Measurements from ENCODE around the gene IRGC.

The IRGC gene

GRCh38 chr19:43721469-43722048, 5.7 kb downstream of the IRGC start:
- in situ Hi-C loops (cut with MboI; ENCODE audit: low sequenced_read_pairs): no loop called here

DNA sequence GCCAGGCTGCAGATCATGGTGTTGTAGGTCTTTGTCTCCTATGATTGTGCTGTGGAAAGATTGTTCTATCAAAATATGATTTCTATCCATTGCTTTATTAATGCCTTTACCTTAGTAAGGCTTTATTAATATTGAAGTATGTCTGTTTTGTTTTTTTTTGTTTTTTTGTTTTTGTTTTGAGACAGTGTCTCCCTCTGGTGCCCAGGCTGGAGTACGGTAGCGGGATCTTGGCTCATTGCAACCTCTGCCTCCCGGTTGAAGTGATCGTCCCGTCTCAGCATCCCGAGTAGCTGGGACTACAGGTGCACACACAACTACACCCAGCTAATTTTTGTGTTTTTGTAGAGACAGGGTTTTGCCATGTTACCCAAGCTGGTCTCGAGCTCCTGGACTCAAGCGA, 7.7 kb downstream of the IRGC start:
- in situ Hi-C loops (cut with MboI; ENCODE audit: low sequenced_read_pairs): no loop called here

DNA sequence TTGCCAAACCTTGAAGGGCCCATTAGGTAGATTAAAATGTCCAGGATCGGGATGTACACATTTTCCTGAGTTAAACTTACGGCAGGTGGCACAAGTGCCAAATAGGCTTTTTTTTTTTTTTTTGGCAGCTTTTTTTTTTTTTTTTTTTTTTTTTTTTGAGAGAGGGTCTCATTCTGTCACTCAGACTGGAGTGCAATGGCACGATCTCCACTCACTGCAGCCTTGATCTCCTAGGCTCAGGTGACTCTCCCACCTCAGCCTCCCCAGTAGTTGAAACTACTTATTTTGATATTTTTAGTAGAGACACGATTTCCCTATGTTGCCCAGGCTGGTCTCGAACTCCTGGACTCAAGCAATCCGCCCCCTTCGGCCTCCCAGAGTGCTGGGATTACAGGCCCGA, 9.0 kb downstream of the IRGC start:
- in situ Hi-C loops (cut with MboI; ENCODE audit: low sequenced_read_pairs): no loop called here

DNA sequence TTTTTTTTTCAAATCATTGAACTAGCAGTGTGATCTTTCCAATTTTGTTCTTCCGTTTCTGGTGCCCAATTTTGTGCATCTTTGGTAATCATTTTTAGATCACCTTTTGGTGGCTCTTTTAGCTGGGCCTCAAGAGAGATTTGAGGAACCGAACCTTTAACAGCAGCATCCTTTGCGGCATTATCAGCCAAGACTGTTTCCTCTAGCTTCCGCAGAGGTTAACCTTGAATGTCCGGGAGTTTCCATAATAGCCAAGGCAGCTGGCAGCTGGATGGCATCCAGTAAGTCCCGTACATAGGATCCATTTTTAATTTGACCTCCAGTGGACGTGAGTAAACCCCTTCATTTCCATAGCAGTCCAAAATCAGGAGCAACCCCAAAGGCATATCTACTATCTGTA, 9.6 kb downstream of the IRGC start:
- in situ Hi-C loops (cut with MboI; ENCODE audit: low sequenced_read_pairs): no loop called here

GRCh38 chr19:43726736-43727592, 11.1 kb downstream of the IRGC start:
- in situ Hi-C loops (cut with MboI; ENCODE audit: low sequenced_read_pairs): no loop called here

- in situ Hi-C loops (cut with MboI; ENCODE audit: low sequenced_read_pairs): no loop called here
These were observed 11.6 kb downstream of the IRGC start for GRCh38 chr19:43727593-43727853.

DNA sequence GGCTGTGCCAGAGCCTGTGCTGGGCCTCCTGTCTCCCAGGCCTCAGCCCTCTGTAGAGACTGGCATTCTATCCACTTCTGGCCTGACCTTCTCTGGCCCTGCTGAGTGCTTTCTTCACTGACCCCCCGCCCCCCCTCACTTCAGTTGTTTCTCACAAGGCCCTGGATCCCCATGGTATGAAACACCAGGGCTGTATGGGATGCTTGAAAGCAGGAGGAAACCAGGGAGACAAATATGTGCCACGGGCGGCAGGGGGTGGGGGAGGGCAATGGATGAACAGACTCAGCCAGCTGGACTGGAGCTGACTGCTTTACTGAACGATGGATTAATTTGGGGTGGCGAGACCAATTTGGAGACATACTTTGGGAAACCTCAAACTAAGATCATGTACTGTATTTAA, 14.0 kb downstream of the IRGC start:
- in situ Hi-C loops (cut with MboI; ENCODE audit: low sequenced_read_pairs): no loop called here

GRCh38 chr19:43731346-43731745, 15.5 kb downstream of the IRGC start:
- in situ Hi-C loops (cut with MboI; ENCODE audit: low sequenced_read_pairs): no loop called here

GRCh38 chr19:43731846-43732245, 16.0 kb downstream of the IRGC start:
- in situ Hi-C loops (cut with MboI; ENCODE audit: low sequenced_read_pairs): no loop called here

- in situ Hi-C loops (cut with MboI; ENCODE audit: low sequenced_read_pairs): no loop called here
These were observed 19.1 kb downstream of the IRGC start for GRCh38 chr19:43735013-43735412.

GRCh38 chr19:43735957-43736356, 20.1 kb downstream of the IRGC start:
- in situ Hi-C loops (cut with MboI; ENCODE audit: low sequenced_read_pairs): no loop called here

GRCh38 chr19:43738780-43739211, 22.9 kb downstream of the IRGC start:
- in situ Hi-C loops (cut with MboI; ENCODE audit: low sequenced_read_pairs): no loop called here

DNA sequence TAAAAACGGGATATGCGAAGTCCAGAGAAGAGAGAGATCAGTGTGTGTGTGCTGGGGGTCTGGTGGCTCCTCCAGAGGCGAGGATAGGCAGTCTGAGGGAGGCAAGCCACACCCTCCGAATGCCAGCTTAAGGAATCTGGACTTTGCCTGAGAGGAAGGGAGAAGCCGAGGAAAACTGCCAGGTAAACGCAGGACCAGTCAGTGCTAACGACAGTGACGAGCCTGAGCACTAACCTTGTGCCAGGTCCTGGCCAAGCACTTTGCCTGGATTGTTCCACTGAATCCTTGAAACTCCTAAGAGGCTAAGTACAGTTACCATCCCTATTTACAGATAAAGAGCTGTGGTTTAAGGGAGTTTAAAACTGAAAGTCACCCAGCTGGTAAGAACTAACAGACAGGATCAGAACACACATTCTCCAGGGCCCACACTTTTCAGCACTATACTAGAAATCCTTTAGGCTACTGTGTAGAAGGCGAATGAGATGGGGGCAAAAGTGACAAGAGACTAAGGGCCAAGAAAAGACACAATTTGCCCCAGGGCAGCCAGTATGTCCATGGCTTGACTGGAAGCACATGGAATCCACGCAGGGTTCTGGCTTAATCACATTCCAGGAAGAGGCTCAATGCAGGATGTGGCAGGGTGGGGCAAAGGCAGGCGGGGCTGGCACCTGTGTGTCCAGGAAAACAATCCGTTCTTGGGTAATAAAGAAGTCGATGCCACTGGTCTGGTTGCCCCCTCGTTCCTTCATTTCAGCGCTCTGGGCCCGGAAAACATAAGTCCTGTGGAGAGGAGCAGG, 23.8 kb downstream of the IRGC start:
- in situ Hi-C loops (cut with MboI; ENCODE audit: low sequenced_read_pairs): no loop called here

DNA sequence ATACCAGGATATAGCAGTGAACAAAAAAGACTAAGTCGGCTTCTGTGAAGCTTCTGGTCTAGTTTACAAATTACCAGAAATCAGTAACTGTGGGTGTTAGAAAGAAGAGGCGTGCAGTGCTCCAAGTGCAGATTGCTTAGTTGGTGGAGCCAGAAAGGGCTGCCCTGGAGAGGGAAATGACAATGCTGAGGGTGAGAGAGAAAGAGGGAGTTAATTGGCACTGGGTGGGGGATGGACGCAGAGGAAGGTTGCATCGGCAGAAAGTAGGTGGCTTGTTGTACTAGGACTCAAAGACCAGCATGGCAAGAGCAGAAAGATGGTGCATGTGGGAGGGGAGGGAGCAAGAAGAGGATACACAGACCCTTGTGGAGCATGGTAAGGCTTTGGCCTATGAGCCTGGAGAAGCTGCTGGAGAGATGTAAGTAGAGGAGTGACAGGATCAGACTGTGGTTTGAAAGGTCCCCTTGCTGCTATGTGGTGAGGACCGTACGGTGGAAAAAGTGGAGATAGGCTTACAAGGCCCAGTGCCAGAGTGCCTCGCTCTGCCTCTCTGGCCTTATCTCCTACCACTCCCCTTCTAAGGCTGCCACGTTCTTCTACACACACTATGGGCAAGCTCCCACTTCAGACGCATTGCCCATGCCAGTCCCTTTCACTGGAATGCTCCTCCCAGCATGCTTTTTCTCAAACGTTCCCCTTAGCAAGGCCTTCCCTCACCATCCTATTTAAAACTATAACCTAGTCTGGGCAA, 25.4 kb downstream of the IRGC start:
- in situ Hi-C loops (cut with MboI; ENCODE audit: low sequenced_read_pairs): no loop called here

- in situ Hi-C loops (cut with MboI; ENCODE audit: low sequenced_read_pairs): no loop called here
These were observed 27.2 kb downstream of the IRGC start for GRCh38 chr19:43743059-43743458.

GRCh38 chr19:43747557-43748204, 31.8 kb downstream of the IRGC start:
- in situ Hi-C loops (cut with MboI; ENCODE audit: low sequenced_read_pairs): no loop called here

DNA sequence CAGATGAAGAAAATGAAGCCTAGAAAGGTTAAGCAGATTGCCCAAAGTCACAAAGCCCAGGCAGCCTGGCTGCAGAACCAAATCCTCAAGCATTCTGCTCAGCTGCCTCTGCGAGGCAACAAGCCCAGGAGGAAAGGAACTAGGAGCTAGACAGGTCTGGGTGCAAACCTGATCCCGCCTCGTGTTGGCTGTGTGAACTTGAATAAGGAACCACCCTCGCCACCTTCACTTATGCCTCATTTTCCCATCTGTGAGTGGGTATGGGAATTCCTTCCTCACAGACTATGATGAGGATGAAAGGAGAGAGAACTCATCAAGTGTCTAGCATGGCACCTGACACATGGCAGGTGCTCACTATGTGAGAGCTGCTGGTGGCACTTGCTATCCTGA, 32.3 kb downstream of the IRGC start:
- in situ Hi-C loops (cut with MboI; ENCODE audit: low sequenced_read_pairs): no loop called here

GRCh38 chr19:43748685-43749084, 32.8 kb downstream of the IRGC start:
- in situ Hi-C loops (cut with MboI; ENCODE audit: low sequenced_read_pairs): no loop called here

- in situ Hi-C loops (cut with MboI; ENCODE audit: low sequenced_read_pairs): no loop called here
These were observed 33.3 kb downstream of the IRGC start for GRCh38 chr19:43749152-43749551.

DNA sequence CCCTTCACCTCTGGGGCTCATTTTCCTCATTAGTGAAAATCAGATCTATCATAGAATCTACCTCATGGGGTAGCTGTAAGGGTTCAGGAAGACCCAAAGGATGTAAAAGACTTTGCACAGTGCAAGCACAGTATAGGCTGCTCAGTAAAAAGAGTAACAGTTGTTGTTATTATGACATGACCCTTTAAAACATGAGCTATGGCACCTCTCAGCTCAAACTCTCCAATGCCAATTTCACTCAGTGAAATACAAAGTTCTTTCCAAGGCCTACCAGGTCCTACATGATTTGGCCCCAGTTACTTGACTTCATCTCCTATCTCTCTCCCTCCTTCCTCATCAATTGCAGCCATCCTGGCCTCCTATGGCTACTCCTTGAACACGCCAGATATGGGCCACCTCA, 34.0 kb downstream of the IRGC start:
- in situ Hi-C loops (cut with MboI; ENCODE audit: low sequenced_read_pairs): no loop called here

Measured in hTERT RPE-1 (cell line).